ENCODE results near the gene KCNK15. TPM values are rescaled to one million over a fixed set of nuclear protein-coding genes. Genes with fewer than 3 reads are reported as not detected.

Gene KCNK15
- total RNA-seq, 4 donors from 2014 or later = 0.57 to 1.9 (median 1.4) TPM

GRCh38 chr20:44704551-44704971, 41.1 kb upstream of the KCNK15 start:
- TF ChIP-seq EP300 (IDR thresholded peaks at IDR 0.05) = no peak
- TF ChIP-seq, protein P1, sequence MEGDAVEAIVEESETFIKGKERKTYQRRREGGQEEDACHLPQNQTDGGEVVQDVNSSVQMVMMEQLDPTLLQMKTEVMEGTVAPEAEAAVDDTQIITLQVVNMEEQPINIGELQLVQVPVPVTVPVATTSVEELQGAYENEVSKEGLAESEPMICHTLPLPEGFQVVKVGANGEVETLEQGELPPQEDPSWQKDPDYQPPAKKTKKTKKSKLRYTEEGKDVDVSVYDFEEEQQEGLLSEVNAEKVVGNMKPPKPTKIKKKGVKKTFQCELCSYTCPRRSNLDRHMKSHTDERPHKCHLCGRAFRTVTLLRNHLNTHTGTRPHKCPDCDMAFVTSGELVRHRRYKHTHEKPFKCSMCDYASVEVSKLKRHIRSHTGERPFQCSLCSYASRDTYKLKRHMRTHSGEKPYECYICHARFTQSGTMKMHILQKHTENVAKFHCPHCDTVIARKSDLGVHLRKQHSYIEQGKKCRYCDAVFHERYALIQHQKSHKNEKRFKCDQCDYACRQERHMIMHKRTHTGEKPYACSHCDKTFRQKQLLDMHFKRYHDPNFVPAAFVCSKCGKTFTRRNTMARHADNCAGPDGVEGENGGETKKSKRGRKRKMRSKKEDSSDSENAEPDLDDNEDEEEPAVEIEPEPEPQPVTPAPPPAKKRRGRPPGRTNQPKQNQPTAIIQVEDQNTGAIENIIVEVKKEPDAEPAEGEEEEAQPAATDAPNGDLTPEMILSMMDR (IDR thresholded peaks at IDR 0.05) = no peak
- no peak for TF ChIP-seq POLR2AphosphoS5 (IDR thresholded peaks at IDR 0.05)
- TF ChIP-seq POLR2A (IDR thresholded peaks at IDR 0.05) = no peak
- 58% methylated on average over 4 of the region's 4 CpGs for WGBS
- H3K36me3 ChIP-seq = no peaks in the 10 kb centered on the region
- no peak overlapping the region for H3K4me3 ChIP-seq
- no peaks in the 10 kb centered on the region for H3K27me3 ChIP-seq
- H3K9me3 ChIP-seq = no peaks in the 10 kb centered on the region
- peaks cover 47% of the 10 kb centered on the region for H3K4me1 ChIP-seq
- no peak for DNase-seq (ENCODE audit: low spot score in 2 of 2)
- H3K27ac ChIP-seq = peak overlapping the region; percentile 84

GRCh38 chr20:44705364-44706094, 40.1 kb upstream of the KCNK15 start:
- TF ChIP-seq POLR2AphosphoS5 (IDR thresholded peaks at IDR 0.05) (no peak), POLR2A (IDR thresholded peaks at IDR 0.05) (no peak), EP300 (IDR thresholded peaks at IDR 0.05) (no peak)
- TF ChIP-seq, protein P1 (IDR thresholded peaks at IDR 0.05) = no peak
- 86% methylated on average over 4 of the region's 4 CpGs for WGBS
- Histone ChIP-seq H3K9me3 (no peaks in the 10 kb centered on the region), H3K27me3 (no peaks in the 10 kb centered on the region), H3K4me1 (peaks cover 47% of the 10 kb centered on the region), H3K27ac (peak overlapping the region; percentile 84), H3K4me3 (no peak overlapping the region), H3K36me3 (no peaks in the 10 kb centered on the region)
- no peak for DNase-seq (ENCODE audit: low spot score in 2 of 2)

GRCh38 chr20:44706301-44707017, 39.2 kb upstream of the KCNK15 start:
- TF ChIP-seq POLR2A (IDR thresholded peaks at IDR 0.05) = no peak
- peak in 2 of 3 donors; percentile 8 to 40 for TF ChIP-seq POLR2AphosphoS5 (IDR thresholded peaks at IDR 0.05)
- Histone ChIP-seq H3K27ac (peak overlapping the region; percentile 76), H3K27me3 (no peaks in the 10 kb centered on the region), H3K9me3 (no peaks in the 10 kb centered on the region), H3K4me1 (peaks cover 38% of the 10 kb centered on the region), H3K36me3 (no peaks in the 10 kb centered on the region), H3K4me3 (no peak overlapping the region)
- WGBS = 37% methylated on average over 6 of the region's 10 CpGs
- DNase-seq (ENCODE audit: low spot score in 2 of 2) = peak in 1 of 2 donors; percentile 74

DNA sequence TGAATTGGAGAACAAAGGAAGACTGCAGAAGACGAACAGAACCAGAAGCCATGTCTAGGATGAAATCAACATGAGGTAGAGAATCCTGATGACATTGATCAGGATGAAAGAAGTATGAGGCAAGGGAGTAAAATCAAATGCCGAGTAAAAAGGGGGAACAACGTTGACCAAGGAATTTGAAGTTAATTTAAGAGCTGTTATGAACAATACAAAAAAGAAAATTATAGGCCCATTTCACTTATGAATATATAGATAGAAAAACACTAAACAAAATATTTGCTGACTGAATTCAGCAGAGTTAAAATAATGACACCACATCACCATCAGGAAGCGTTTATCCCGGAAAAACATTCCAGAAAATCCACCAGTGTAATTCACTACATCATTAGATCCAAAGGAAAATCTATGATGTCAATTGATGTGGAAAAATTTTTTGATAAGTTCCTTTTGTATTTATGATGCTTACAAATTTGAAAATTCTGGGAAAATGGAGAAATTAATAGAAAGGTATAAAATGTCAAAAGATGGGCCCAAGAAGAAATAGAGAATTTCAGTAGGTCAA, 38.6 kb upstream of the KCNK15 start:
- Histone ChIP-seq H3K4me3 (no peak overlapping the region), H3K9me3 (no peaks in the 10 kb centered on the region), H3K27ac (peak overlapping the region; percentile 76), H3K4me1 (peaks cover 38% of the 10 kb centered on the region), H3K27me3 (no peaks in the 10 kb centered on the region), H3K36me3 (no peaks in the 10 kb centered on the region)
- DNase-seq (ENCODE audit: low spot score in 2 of 2) = no peak
- 71% methylated on average over 5 of the region's 5 CpGs for WGBS
- TF ChIP-seq POLR2AphosphoS5 (IDR thresholded peaks at IDR 0.05) = no peak
- TF ChIP-seq, protein P1 (IDR thresholded peaks at IDR 0.05) = no peak
- no peak for TF ChIP-seq EP300 (IDR thresholded peaks at IDR 0.05)
- no peak for TF ChIP-seq POLR2A (IDR thresholded peaks at IDR 0.05)

GRCh38 chr20:44709380-44709779, 36.3 kb upstream of the KCNK15 start:
- H3K9me3 ChIP-seq = no peaks in the 10 kb centered on the region
- H3K27me3 ChIP-seq = no peaks in the 10 kb centered on the region
- TF ChIP-seq, protein P1 (IDR thresholded peaks at IDR 0.05) = no peak
- no peak for TF ChIP-seq POLR2A (IDR thresholded peaks at IDR 0.05)
- no peak for TF ChIP-seq POLR2AphosphoS5 (IDR thresholded peaks at IDR 0.05)
- TF ChIP-seq EP300 (IDR thresholded peaks at IDR 0.05) = no peak
- no peak for DNase-seq (ENCODE audit: low spot score in 2 of 2)
- no peak overlapping the region for H3K27ac ChIP-seq
- peaks cover 29% of the 10 kb centered on the region for H3K4me1 ChIP-seq
- no peak overlapping the region for H3K4me3 ChIP-seq
- WGBS = 53% methylated on average over 11 of the region's 11 CpGs
- no peaks in the 10 kb centered on the region for H3K36me3 ChIP-seq
